HCT116 (cell line): ENCODE results near the gene SMYD3. TPM values are rescaled to one million over a fixed set of nuclear protein-coding genes. Genes with fewer than 3 reads are reported as not detected.

ENCODE experiments used
- ATAC-seq: fragments of 200-7000 bp; cut with Tn5 transposase; 2 replicates; pipeline ENCODE4 v1.9.1; 2020; ENCODE audit warnings: mild to moderate bottlenecking, moderate library complexity
- BruUV-seq: library from RNA; stranded (reverse); fragments of 400-500 nt; replicated peaks from 2 replicates; lab custom pipeline; 2021; lab: Mats Ljungman, UMichigan
- CTCF ChIA-PET: fragments of 300-600 bp; sonication (Branson Sonifier 250); formaldehyde crosslinking; loops from one replicate; lab custom pipeline; 2021; ENCODE audit warnings: antibody characterized with exemption; lab: Charles Lee
- POLR2A ChIA-PET: fragments of 300-600, 350-600 bp; sonication (Branson Sonifier 250); formaldehyde crosslinking; loops from one replicate; lab custom pipeline; 2021; ENCODE audit warnings: antibody characterized with exemption; lab: Charles Lee
- RAD21 ChIA-PET, 2 experiments: fragments of 300-600 bp; sonication (Branson Sonifier 250); formaldehyde crosslinking; loops; one replicate each; lab custom pipeline; 2023; ENCODE audit warnings: low total read pairs in 2 of 2; ENCODE audit not compliant: uncharacterized antibody in 2 of 2, unreplicated experiment in 2 of 2, low non-redundant PET in 1 of 2; lab: Charles Lee
- DNase-seq: peaks from one replicate; pipeline ENCODE4 v3.0.0-alpha.2; 2010; ENCODE audit warnings: low read depth, low spot score
- H2AFZ ChIP-seq: fragments of 200-600 bp; shearing (Covaris generic), sonication (generic); 2 replicates; pipeline ENCODE4 v1.6.1; 2017; ENCODE audit warnings: low read depth, mixed run types, mixed read lengths, antibody characterized with exemption, low read length; ENCODE audit not compliant: poor library complexity, severe bottlenecking
- H3K27ac ChIP-seq: 2 replicates; pipeline ENCODE4 v1.5.1; 2012; ENCODE audit warnings: low read depth, low read length
- H3K27me3 ChIP-seq: fragments of 200-600 bp; sonication (generic); 2 replicates; pipeline ENCODE4 v1.6.1; 2016; ENCODE audit warnings: mixed run types, low read length, mixed read lengths; ENCODE audit not compliant: insufficient read depth
- H3K36me3 ChIP-seq, 2 experiments: fragments of 200-500 bp in 1 of 2; fragments of 200-600 bp in 1 of 2; sonication (Bioruptor generic) in 1 of 2; sonication (generic) in 1 of 2; 2 replicates each; pipeline versions ENCODE4 v1.5.1 to v1.6.1; 2014 to 2016; ENCODE audit warnings: low read length in 2 of 2, inconsistent platforms in 1 of 2, mixed read lengths in 1 of 2, mixed run types in 1 of 2; ENCODE audit not compliant: insufficient read depth in 2 of 2, control insufficient read depth in 1 of 2
- H3K4me1 ChIP-seq, 2 experiments: fragments of 200-600 bp in 1 of 2; sonication (generic) in 1 of 2; 2 replicates each; pipeline versions ENCODE4 v1.5.1 to v1.6.1; 2012 to 2017; ENCODE audit warnings: low read length in 2 of 2, inconsistent platforms in 1 of 2, mild to moderate bottlenecking in 1 of 2, mixed read lengths in 1 of 2, mixed run types in 1 of 2, moderate library complexity in 1 of 2; ENCODE audit not compliant: insufficient read depth in 2 of 2, control insufficient read depth in 1 of 2
- H3K4me2 ChIP-seq: fragments of 200-600 bp; sonication (generic); 2 replicates; pipeline ENCODE4 v1.6.1; 2017; ENCODE audit warnings: mixed run types, low read length, mixed read lengths
- H3K4me3 ChIP-seq, 2 experiments: fragments of 200-600 bp in 1 of 2; sonication (generic) in 1 of 2; replicated peaks in 1 of 2; 2 replicates each; pipeline ENCODE4 v1.5.1; 2011 to 2016; ENCODE audit warnings: low read length in 2 of 2, control low read depth in 1 of 2, low read depth in 1 of 2, mild to moderate bottlenecking in 1 of 2, mixed read lengths in 1 of 2, mixed run types in 1 of 2
- H3K79me2 ChIP-seq: fragments of 200-600 bp; sonication (generic); 2 replicates; pipeline ENCODE4 v1.6.1; 2017; ENCODE audit warnings: mild to moderate bottlenecking, mixed run types, low read length, moderate library complexity, mixed read lengths; ENCODE audit not compliant: insufficient read depth
- H3K9ac ChIP-seq: fragments of 200-600 bp; sonication (generic); 2 replicates; pipeline ENCODE4 v1.6.1; 2016; ENCODE audit warnings: low read length, mixed read lengths
- H3K9me2 ChIP-seq: fragments of 200-600 bp; sonication (generic), shearing (Covaris generic); 2 replicates; pipeline ENCODE4 v1.6.1; 2017; ENCODE audit warnings: mixed run types, mild to moderate bottlenecking, moderate library complexity; ENCODE audit not compliant: insufficient read depth
- H3K9me3 ChIP-seq, 2 experiments: fragments of 200-500 bp in 1 of 2; fragments of 200-600 bp in 1 of 2; sonication (Bioruptor generic) in 1 of 2; sonication (generic) in 1 of 2; 2 replicates each; pipeline ENCODE4 v1.6.1; 2014 to 2017; ENCODE audit warnings: low read length in 2 of 2, mixed read lengths in 2 of 2, inconsistent platforms in 1 of 2, low read depth in 1 of 2, mild to moderate bottlenecking in 1 of 2, mixed run types in 1 of 2, moderate library complexity in 1 of 2; ENCODE audit not compliant: control insufficient read depth in 1 of 2, insufficient read depth in 1 of 2
- H4K20me1 ChIP-seq: fragments of 200-600 bp; sonication (generic), shearing (Covaris generic); 2 replicates; pipeline ENCODE4 v1.6.1; 2017; ENCODE audit warnings: mixed run types, mild to moderate bottlenecking, moderate library complexity; ENCODE audit not compliant: insufficient read depth
- CBX3 ChIP-seq: IDR thresholded peaks from 2 replicates; pipeline ENCODE4 v1.6.1; 2012; ENCODE audit warnings: low read depth
- ELF1 ChIP-seq: IDR thresholded peaks from 2 replicates; pipeline ENCODE4 v1.6.1; 2012; ENCODE audit warnings: low read depth, borderline replicate concordance
- EZH2 ChIP-seq: fragments of 200-600 bp; sonication (generic); IDR thresholded peaks from 2 replicates; pipeline ENCODE4 v1.6.1; 2017; ENCODE audit warnings: antibody characterized with exemption, mixed run types
- EZH2phosphoT487 ChIP-seq: fragments of 200-600 bp; IDR thresholded peaks from 2 replicates; pipeline ENCODE4 v1.6.1; 2018; ENCODE audit warnings: antibody characterized with exemption, borderline replicate concordance
- MAX ChIP-seq: IDR thresholded peaks from 2 replicates; pipeline ENCODE4 v1.6.1; 2012
- POLR2A ChIP-seq: IDR thresholded peaks from 2 replicates; pipeline ENCODE4 v1.7.0; 2011; ENCODE audit warnings: borderline replicate concordance; ENCODE audit not compliant: insufficient read depth, insufficient read length; ENCODE audit errors: extremely low read depth
- RAD21 ChIP-seq: IDR thresholded peaks from 2 replicates; pipeline ENCODE4 v1.6.1; 2012; ENCODE audit warnings: low read depth, mild to moderate bottlenecking
- SP1 ChIP-seq: IDR thresholded peaks from 2 replicates; pipeline ENCODE4 v1.6.1; 2012; ENCODE audit warnings: low read depth
- TCF7L2 ChIP-seq: IDR thresholded peaks from 2 replicates; pipeline ENCODE4 v1.7.0; 2011; ENCODE audit warnings: borderline replicate concordance, inconsistent platforms; ENCODE audit not compliant: insufficient read depth, insufficient read length; ENCODE audit errors: extremely low read depth
- YY1 ChIP-seq: IDR thresholded peaks from 2 replicates; pipeline ENCODE4 v1.6.1; 2011; ENCODE audit warnings: low read length, low read depth, moderate library complexity, mild to moderate bottlenecking; ENCODE audit not compliant: insufficient replicate concordance; ENCODE audit errors: extremely low read depth
- ZBTB33 ChIP-seq: IDR thresholded peaks from 2 replicates; pipeline ENCODE4 v1.6.1; 2011; ENCODE audit warnings: mild to moderate bottlenecking, low read length, moderate library complexity; ENCODE audit not compliant: insufficient replicate concordance; ENCODE audit errors: extremely low read depth
- intact Hi-C: fragments of 100-400 bp; cut with micrococcal nuclease; formaldehyde crosslinking; loops from 2 replicates; pipeline ENCODE4 v1.10.0; 2022
- total RNA-seq: library from RNA; stranded (reverse); gene quantifications from one replicate; pipeline ENCODE4 v1.2.1, GENCODE V29; 2021; ENCODE audit not compliant: unreplicated experiment

Gene SMYD3
- total RNA-seq, 1 experiment from 2014 or later, result 33.6 TPM

- TF ChIP-seq EZH2phosphoT487 (no peak), EZH2 (no peak), CBX3 (peak; percentile 97), POLR2A (no peak)
Measured at GRCh38 chr1:246142320-246142893, 364.7 kb downstream of the SMYD3 start (continued).

GRCh38 chr1:246141306-246141705 is 365.8 kb downstream of the SMYD3 start:
- H3K9me2 ChIP-seq, result no peaks in the 10 kb centered on the region
- no peaks in the 10 kb centered on the region for H3K36me3 ChIP-seq
- H3K9ac ChIP-seq, result peak overlapping the region; percentile 37; the same call in 1 of the 2 replicates
- no TSS peak for BruUV-seq
- H4K20me1 ChIP-seq, result no peaks in the 10 kb centered on the region
- intact Hi-C loops, result no loop called here
- H3K4me1 ChIP-seq, result peaks cover 43 to 63% of the 10 kb centered on the region in 2 experiments
- peak overlapping the region; percentile 67 for H3K4me2 ChIP-seq
- no peak overlapping the region for H3K27ac ChIP-seq
- H2AFZ ChIP-seq, result no peak overlapping the region
- ATAC-seq, result no peak
- H3K9me3 ChIP-seq, result no peaks in the 10 kb centered on the region
- ChIA-PET CTCF (no interaction called here), RAD21 (no interaction called here), POLR2A (interaction anchor here (0.8 to 1.0 kb wide), 2 partner anchors 11 to 12 kb away, joined by 3 to 6 read pairs; no protein-coding TSS in a partner anchor)
- no peak for DNase-seq
- H3K4me3 ChIP-seq, result no peak overlapping the region
- TF ChIP-seq ELF1, result no peak
- TF ChIP-seq MAX, result no peak
- TF ChIP-seq SP1, result no peak
- TF ChIP-seq RAD21, result no peak
- no peak for TF ChIP-seq YY1
- no peak for TF ChIP-seq POLR2A
- no peak for TF ChIP-seq TCF7L2
- no peak for TF ChIP-seq ZBTB33
- TF ChIP-seq, all 23 proteins: peak for 0
- Histone ChIP-seq H3K27me3 (no peaks in the 10 kb centered on the region), H3K79me2 (no peaks in the 10 kb centered on the region)
